T-helper 17 cell (primary cell): ENCODE measurements around the gene OR2V2. TPM values are rescaled to one million over a fixed set of nuclear protein-coding genes. Genes with fewer than 3 reads are reported as not detected.
"Not testable (repeated sequence)": the region's sequence is repeated elsewhere in the genome, so short reads cannot be mapped to it uniquely, and the experiment has no call there.

ENCODE experiments used
- ATAC-seq: fragments of 150-1000 bp; cut with Tn5 transposase; 2 replicates; pipeline ENCODE4 v1.10.0; 2021; ENCODE audit warnings: mild to moderate bottlenecking, moderate library complexity
- DNase-seq, 3 donors: peaks; one replicate each; pipeline versions ENCODE4 v3.0.0 to v3.0.0-alpha.2; 2020 to 2021
- H3K9me3 ChIP-seq: one replicate; pipeline ENCODE4 v1.7.0; 2013; ENCODE audit warnings: low read length, mild to moderate bottlenecking; ENCODE audit not compliant: control insufficient read depth, poor library complexity, severe bottlenecking
- H3K27ac Mint-ChIP-seq: one replicate; pipeline ENCODE4 v1.8.0; 2022; ENCODE audit warnings: mild to moderate bottlenecking, moderate library complexity, mixed read lengths
- H3K27me3 Mint-ChIP-seq: one replicate; pipeline ENCODE4 v1.8.0; 2022; ENCODE audit warnings: mixed read lengths
- H3K36me3 Mint-ChIP-seq: one replicate; pipeline ENCODE4 v1.8.0; 2022; ENCODE audit warnings: low read depth, mixed read lengths
- H3K4me1 Mint-ChIP-seq: one replicate; pipeline ENCODE4 v1.8.0; 2022; ENCODE audit warnings: mild to moderate bottlenecking, mixed read lengths
- H3K4me3 Mint-ChIP-seq: one replicate; pipeline ENCODE4 v1.8.0; 2022; ENCODE audit warnings: mild to moderate bottlenecking, moderate library complexity, mixed read lengths
- total RNA-seq, 4 donors: library from RNA in 2 of 4; stranded (reverse) in 2 of 4; gene quantifications; one replicate each; pipeline ENCODE4 v1.2.3 and lab custom pipeline; 2022 to 2026

OR2V2 gene
- total RNA-seq, 2 donors from 2014 or later: not detected

- H3K36me3 Mint-ChIP-seq: peaks cover 2% of the 10 kb centered on the region
- H3K4me3 Mint-ChIP-seq: no peak overlapping the region
- no peak for ATAC-seq
- H3K27me3 Mint-ChIP-seq: peaks cover 73% of the 10 kb centered on the region
- H3K27ac Mint-ChIP-seq: no peak overlapping the region
- no peaks in the 10 kb centered on the region for H3K9me3 ChIP-seq
- H3K4me1 Mint-ChIP-seq: peaks cover 2% of the 10 kb centered on the region
- DNase-seq: no peak
Observed at GRCh38 chr5:181121675-181122561, 25.5 kb upstream of the OR2V2 start.

GRCh38 chr5:181124526-181124925 is 22.9 kb upstream of the OR2V2 start:
- peaks cover 74% of the 10 kb centered on the region for H3K27me3 Mint-ChIP-seq
- H3K9me3 ChIP-seq: no peaks in the 10 kb centered on the region
- ATAC-seq (no peak), DNase-seq (no peak)
- H3K4me1 Mint-ChIP-seq: peaks cover 2% of the 10 kb centered on the region
- H3K27ac Mint-ChIP-seq: no peak overlapping the region
- H3K4me3 Mint-ChIP-seq: no peak overlapping the region
- H3K36me3 Mint-ChIP-seq: peaks cover 7% of the 10 kb centered on the region

- no peaks in the 10 kb centered on the region for H3K9me3 ChIP-seq
- H3K4me3 Mint-ChIP-seq: no peak overlapping the region
- H3K36me3 Mint-ChIP-seq: peaks cover 9% of the 10 kb centered on the region
- ATAC-seq: no peak
- no peak for DNase-seq
- H3K27ac Mint-ChIP-seq: no peak overlapping the region
- H3K4me1 Mint-ChIP-seq: peaks cover 2% of the 10 kb centered on the region
- peaks cover 70% of the 10 kb centered on the region for H3K27me3 Mint-ChIP-seq
Observed at GRCh38 chr5:181126841-181127240, 20.5 kb upstream of the OR2V2 start.

- Mint-ChIP-seq H3K4me1 (peaks cover 2% of the 10 kb centered on the region), H3K27me3 (peaks cover 70% of the 10 kb centered on the region), H3K4me3 (no peak overlapping the region), H3K27ac (no peak overlapping the region), H3K36me3 (peaks cover 9% of the 10 kb centered on the region)
- DNase-seq (no peak), ATAC-seq (no peak)
- no peaks in the 10 kb centered on the region for H3K9me3 ChIP-seq
Observed at GRCh38 chr5:181127456-181127855, 19.9 kb upstream of the OR2V2 start.

- Mint-ChIP-seq H3K27me3 (peaks cover 70% of the 10 kb centered on the region), H3K36me3 (peaks cover 9% of the 10 kb centered on the region), H3K4me3 (no peak overlapping the region), H3K4me1 (peaks cover 2% of the 10 kb centered on the region), H3K27ac (peak overlapping the region; percentile 22)
- ATAC-seq (no peak), DNase-seq (no peak)
- H3K9me3 ChIP-seq: no peaks in the 10 kb centered on the region
Observed at GRCh38 chr5:181127907-181128626, 19.3 kb upstream of the OR2V2 start.

GRCh38 chr5:181129601-181130000 is 17.8 kb upstream of the OR2V2 start:
- Mint-ChIP-seq H3K27me3 (peaks cover 65% of the 10 kb centered on the region), H3K4me3 (no peak overlapping the region), H3K27ac (no peak overlapping the region), H3K4me1 (peaks cover 2% of the 10 kb centered on the region), H3K36me3 (peaks cover 9% of the 10 kb centered on the region)
- DNase-seq (no peak), ATAC-seq (no peak)
- H3K9me3 ChIP-seq: no peaks in the 10 kb centered on the region

- ATAC-seq, H3K27ac Mint-ChIP-seq: not testable (repeated sequence)
- peaks cover 62% of the 10 kb centered on the region for H3K27me3 Mint-ChIP-seq
Observed at GRCh38 chr5:181130081-181130480, 17.3 kb upstream of the OR2V2 start.

GRCh38 chr5:181130832-181131496 is 16.4 kb upstream of the OR2V2 start, which contains the start of gene OR2V1:
Gene OR2V1 (minus strand): TSS chr5:181131169. CDS start chr5:181125304, 5,865 bp downstream.
- no peaks in the 10 kb centered on the region for H3K9me3 ChIP-seq
- no peak for DNase-seq
- H3K4me1 Mint-ChIP-seq: peaks cover 2% of the 10 kb centered on the region
- no peak for ATAC-seq
- H3K27ac Mint-ChIP-seq: no peak within 1 kb of the TSS
- peaks cover 55% of the 10 kb centered on the region for H3K27me3 Mint-ChIP-seq
- peaks cover 13% of the 10 kb centered on the region for H3K36me3 Mint-ChIP-seq
- H3K4me3 Mint-ChIP-seq: no peak within 1 kb of the TSS

More at GRCh38 chr5:181130081-181130480, 17.3 kb upstream of the OR2V2 start:
- H3K4me3 Mint-ChIP-seq, H3K9me3 ChIP-seq, H3K36me3 Mint-ChIP-seq, DNase-seq, H3K4me1 Mint-ChIP-seq: not testable (repeated sequence)

- Mint-ChIP-seq H3K36me3 (peaks cover 13% of the 10 kb centered on the region), H3K27me3 (peaks cover 55% of the 10 kb centered on the region), H3K4me3 (no peak overlapping the region), H3K27ac (no peak overlapping the region), H3K4me1 (peaks cover 2% of the 10 kb centered on the region)
- no peaks in the 10 kb centered on the region for H3K9me3 ChIP-seq
- ATAC-seq (no peak), DNase-seq (no peak)
Observed at GRCh38 chr5:181131514-181131913, 15.9 kb upstream of the OR2V2 start.

GRCh38 chr5:181133083-181133482 is 14.3 kb upstream of the OR2V2 start:
- no peak overlapping the region for H3K4me3 Mint-ChIP-seq
- H3K27ac Mint-ChIP-seq: no peak overlapping the region
- peaks cover 10% of the 10 kb centered on the region for H3K36me3 Mint-ChIP-seq
- no peak for DNase-seq
- no peak for ATAC-seq
- no peaks in the 10 kb centered on the region for H3K9me3 ChIP-seq
- peaks cover 2% of the 10 kb centered on the region for H3K4me1 Mint-ChIP-seq
- H3K27me3 Mint-ChIP-seq: peaks cover 43% of the 10 kb centered on the region

- peaks cover 4% of the 10 kb centered on the region for H3K9me3 ChIP-seq
- ATAC-seq (no peak), DNase-seq (no peak)
- Mint-ChIP-seq H3K36me3 (peaks cover 6% of the 10 kb centered on the region), H3K4me3 (no peak overlapping the region), H3K27me3 (peaks cover 36% of the 10 kb centered on the region), H3K27ac (no peak overlapping the region), H3K4me1 (peaks cover 2% of the 10 kb centered on the region)
Observed at GRCh38 chr5:181133610-181134231, 13.7 kb upstream of the OR2V2 start.

GRCh38 chr5:181134259-181134658 is 13.1 kb upstream of the OR2V2 start:
- no peak overlapping the region for H3K27ac Mint-ChIP-seq
- no peak for DNase-seq
- H3K36me3 Mint-ChIP-seq: peaks cover 6% of the 10 kb centered on the region

More at GRCh38 chr5:181134259-181134658, 13.1 kb upstream of the OR2V2 start:
- no peak for ATAC-seq
- Mint-ChIP-seq H3K27me3 (peaks cover 31% of the 10 kb centered on the region), H3K4me3 (no peak overlapping the region), H3K4me1 (peaks cover under 1% of the 10 kb centered on the region)
- H3K9me3 ChIP-seq: peaks cover 4% of the 10 kb centered on the region
